Smooth muscle cell (in vitro differentiated cells): ENCODE results near the gene KIFAP3. TPM values are rescaled to one million over a fixed set of nuclear protein-coding genes. Genes with fewer than 3 reads are reported as not detected.

Source experiments
- DNase-seq: peaks from one replicate; lab custom pipeline; 2025; ENCODE audit not compliant: unreplicated experiment; lab: John Stamatoyannopoulos, UW
- H2AFZ ChIP-seq: fragments of 200-600 bp; sonication (generic); 2 replicates; pipeline ENCODE4 v1.6.0; 2016; ENCODE audit warnings: antibody characterized with exemption, low read depth, mild to moderate bottlenecking
- H3F3A ChIP-seq: fragments of 200-600 bp; sonication (generic); 2 replicates; pipeline ENCODE4 v1.6.0; 2017; ENCODE audit warnings: antibody characterized with exemption, low read depth
- H3K27ac ChIP-seq: fragments of 200-600 bp; sonication (generic); 2 replicates; pipeline ENCODE4 v1.5.1; 2016; ENCODE audit warnings: low read depth, mild to moderate bottlenecking
- H3K27me3 ChIP-seq: fragments of 200-600 bp; sonication (generic); 2 replicates; pipeline ENCODE4 v1.6.1; 2016; ENCODE audit warnings: low read depth, mild to moderate bottlenecking
- H3K36me3 ChIP-seq: fragments of 200-600 bp; sonication (generic); 2 replicates; pipeline ENCODE4 v1.5.1; 2016; ENCODE audit warnings: low read depth
- H3K4me1 ChIP-seq: fragments of 200-600 bp; sonication (generic); 2 replicates; pipeline ENCODE4 v1.5.1; 2016; ENCODE audit warnings: low read depth
- H3K4me2 ChIP-seq: fragments of 200-600 bp; sonication (generic); 2 replicates; pipeline ENCODE4 v1.6.0; 2016; ENCODE audit warnings: mild to moderate bottlenecking
- H3K4me3 ChIP-seq: fragments of 200-600 bp; sonication (generic); 2 replicates; pipeline ENCODE4 v1.5.1; 2016; ENCODE audit warnings: mild to moderate bottlenecking
- H3K79me2 ChIP-seq: fragments of 200-600 bp; sonication (generic); 2 replicates; pipeline ENCODE4 v1.6.0; 2016; ENCODE audit warnings: low read depth, mild to moderate bottlenecking
- H3K9ac ChIP-seq: fragments of 200-600 bp; sonication (generic); 2 replicates; pipeline ENCODE4 v1.6.0; 2016; ENCODE audit warnings: low read depth
- H3K9me3 ChIP-seq: fragments of 200-600 bp; sonication (generic); replicated peaks from 2 replicates; pipeline ENCODE4 v1.5.1; 2016; ENCODE audit warnings: low read depth
- H4K20me1 ChIP-seq: fragments of 200-600 bp; sonication (generic); 2 replicates; pipeline ENCODE4 v1.6.0; 2016; ENCODE audit warnings: low read depth
- WGBS: methylation state at CpG from one replicate; pipeline ENCODE4 v1.1.7; 2016; ENCODE audit warnings: low lambda C conversion rate; 5-methylcytosine and 5-hydroxymethylcytosine counted together
- polyA plus RNA-seq: library from polyadenylated mRNA; unstranded; fragments of >200 nt; fragmentation: Nextera tagmentation; extraction: Ambion mirVana; gene quantifications from 2 replicates; pipeline ENCODE4 v1.2.1, GENCODE V29; 2016
- total RNA-seq: library from RNA; depleted of rRNA; stranded (reverse); fragments of >200 nt; gene quantifications from 2 replicates; pipeline ENCODE4 v1.2.3, GENCODE V29; 2014
- TF ChIP-seq, protein P1 (sequence below): fragments of 200-600 bp; sonication (generic); IDR thresholded peaks from 2 replicates; pipeline ENCODE4 v1.5.1; 2017; ENCODE audit warnings: borderline replicate concordance, mild to moderate bottlenecking, antibody characterized with exemption; ENCODE audit not compliant: insufficient read depth, poor library complexity, severe bottlenecking

Gene KIFAP3
- total and polyA plus RNA-seq, 2 experiments from 2014 or later, result 37.1 to 55.3 TPM

DNA sequence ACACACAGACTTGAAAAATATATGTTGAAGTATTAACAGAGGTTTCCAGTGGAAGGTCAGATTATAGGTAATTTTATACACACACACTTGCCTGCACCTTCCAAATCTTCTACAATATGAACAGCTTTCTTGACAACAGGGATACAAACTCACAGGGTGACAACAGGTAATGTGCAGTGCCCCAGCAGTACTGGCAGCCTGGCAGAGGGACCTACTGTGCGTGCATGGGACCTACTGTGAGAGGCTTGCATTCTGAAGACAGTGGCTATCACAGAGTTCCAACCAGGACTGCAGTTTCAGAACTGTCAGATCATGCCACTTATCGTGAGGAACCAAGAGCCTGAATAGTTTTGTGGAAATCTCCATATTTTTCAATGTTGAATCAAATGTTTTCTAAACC lies 184.6 kb downstream of the KIFAP3 start:
- Histone ChIP-seq H3F3A (peaks cover 24% of the 10 kb centered on the region), H3K4me2 (no peak overlapping the region), H3K27me3 (no peaks in the 10 kb centered on the region), H3K9ac (no peak overlapping the region), H3K4me3 (no peak overlapping the region), H3K36me3 (no peaks in the 10 kb centered on the region), H3K27ac (no peak overlapping the region), H2AFZ (no peak overlapping the region), H3K9me3 (no peaks in the 10 kb centered on the region), H4K20me1 (peaks cover 39% of the 10 kb centered on the region), H3K4me1 (peaks cover 20% of the 10 kb centered on the region), H3K79me2 (peaks cover 51% of the 10 kb centered on the region)
- no peak for DNase-seq
- TF ChIP-seq, protein P1, sequence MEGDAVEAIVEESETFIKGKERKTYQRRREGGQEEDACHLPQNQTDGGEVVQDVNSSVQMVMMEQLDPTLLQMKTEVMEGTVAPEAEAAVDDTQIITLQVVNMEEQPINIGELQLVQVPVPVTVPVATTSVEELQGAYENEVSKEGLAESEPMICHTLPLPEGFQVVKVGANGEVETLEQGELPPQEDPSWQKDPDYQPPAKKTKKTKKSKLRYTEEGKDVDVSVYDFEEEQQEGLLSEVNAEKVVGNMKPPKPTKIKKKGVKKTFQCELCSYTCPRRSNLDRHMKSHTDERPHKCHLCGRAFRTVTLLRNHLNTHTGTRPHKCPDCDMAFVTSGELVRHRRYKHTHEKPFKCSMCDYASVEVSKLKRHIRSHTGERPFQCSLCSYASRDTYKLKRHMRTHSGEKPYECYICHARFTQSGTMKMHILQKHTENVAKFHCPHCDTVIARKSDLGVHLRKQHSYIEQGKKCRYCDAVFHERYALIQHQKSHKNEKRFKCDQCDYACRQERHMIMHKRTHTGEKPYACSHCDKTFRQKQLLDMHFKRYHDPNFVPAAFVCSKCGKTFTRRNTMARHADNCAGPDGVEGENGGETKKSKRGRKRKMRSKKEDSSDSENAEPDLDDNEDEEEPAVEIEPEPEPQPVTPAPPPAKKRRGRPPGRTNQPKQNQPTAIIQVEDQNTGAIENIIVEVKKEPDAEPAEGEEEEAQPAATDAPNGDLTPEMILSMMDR, result no peak
- WGBS, result 97% methylated on average over 2 of the region's 2 CpGs

DNA sequence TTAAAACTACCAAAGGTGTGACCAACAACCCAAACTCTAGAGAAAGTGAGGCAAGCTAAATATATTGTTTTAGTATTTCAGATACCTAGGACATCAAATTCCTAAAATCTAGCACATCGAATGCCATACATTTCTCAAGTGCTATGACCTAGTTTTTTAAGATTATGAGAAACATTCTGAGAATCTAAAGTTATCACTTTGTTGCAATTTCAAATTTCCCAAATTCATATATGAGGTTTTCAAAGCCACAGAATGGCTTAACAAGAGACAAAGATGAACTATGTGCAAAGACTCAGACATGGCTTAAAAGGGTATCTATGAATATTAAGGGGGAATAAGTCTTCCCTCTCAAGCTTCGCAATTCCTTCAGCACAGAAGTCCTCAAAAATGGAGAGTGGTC lies 187.6 kb downstream of the KIFAP3 start:
- Histone ChIP-seq H3F3A (peaks cover 18% of the 10 kb centered on the region), H3K9ac (no peak overlapping the region), H3K36me3 (no peaks in the 10 kb centered on the region), H4K20me1 (peaks cover 44% of the 10 kb centered on the region), H3K9me3 (no peaks in the 10 kb centered on the region), H3K27me3 (no peaks in the 10 kb centered on the region), H3K27ac (peak overlapping the region; percentile 26), H3K4me1 (peaks cover 9% of the 10 kb centered on the region), H3K79me2 (peaks cover 40% of the 10 kb centered on the region), H3K4me3 (no peak overlapping the region), H2AFZ (no peak overlapping the region), H3K4me2 (peak overlapping the region; percentile 9)
- DNase-seq, result no peak
- TF ChIP-seq, protein P1, result no peak
- 74% methylated on average over 2 of the region's 2 CpGs for WGBS

DNA sequence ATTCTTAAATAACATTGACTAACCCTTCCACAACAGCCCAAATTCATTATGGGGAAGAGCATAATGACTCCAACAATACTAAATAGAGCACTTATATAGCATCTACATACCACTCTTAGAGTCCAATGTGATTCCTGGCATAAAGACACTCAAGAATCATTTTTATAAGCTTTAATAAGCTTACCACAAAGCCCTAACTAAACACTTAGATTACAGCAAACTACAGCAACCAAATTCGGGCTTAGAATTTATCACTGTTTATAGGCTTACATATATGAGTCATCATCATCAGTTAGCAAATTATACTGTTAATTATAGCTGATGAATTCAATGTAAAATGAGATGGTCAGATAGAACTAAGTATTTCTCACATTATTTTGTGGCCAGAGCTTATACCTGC lies 188.1 kb downstream of the KIFAP3 start:
- Histone ChIP-seq H4K20me1 (peaks cover 44% of the 10 kb centered on the region), H3K9me3 (no peaks in the 10 kb centered on the region), H3K79me2 (peaks cover 40% of the 10 kb centered on the region), H2AFZ (no peak overlapping the region), H3K27ac (peak overlapping the region; percentile 26), H3K4me1 (peaks cover 4% of the 10 kb centered on the region), H3K27me3 (no peaks in the 10 kb centered on the region), H3K4me2 (peak overlapping the region; percentile 9), H3F3A (peaks cover 12% of the 10 kb centered on the region), H3K36me3 (no peaks in the 10 kb centered on the region), H3K9ac (no peak overlapping the region), H3K4me3 (no peak overlapping the region)
- no peak for DNase-seq
- TF ChIP-seq, protein P1, result no peak
- WGBS, result 28% methylated on average over 1 of the region's 1 CpG

DNA sequence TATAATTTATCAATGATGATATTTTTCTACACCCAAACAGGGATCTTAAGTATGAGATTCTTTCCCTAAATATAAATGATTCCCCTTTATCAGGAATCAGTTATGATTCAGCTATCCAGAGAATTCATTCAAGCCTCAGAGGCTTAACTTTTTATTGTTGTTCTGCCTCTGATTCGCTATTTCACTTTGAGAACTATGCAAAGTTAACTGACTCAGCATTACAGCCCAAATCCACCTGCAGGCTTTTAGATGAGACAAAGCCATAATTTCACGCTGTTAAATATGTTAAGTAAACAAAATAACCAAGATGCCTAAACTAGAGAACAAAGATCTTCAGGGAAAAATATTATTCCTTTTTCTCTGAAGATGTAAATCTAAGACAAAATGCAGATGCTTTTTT lies 189.3 kb downstream of the KIFAP3 start:
- no peaks in the 10 kb centered on the region for H3K27me3 ChIP-seq
- H3K36me3 ChIP-seq, result no peaks in the 10 kb centered on the region
- TF ChIP-seq, protein P1, result no peak
- H3K4me2 ChIP-seq, result no peak overlapping the region
- peaks cover 3% of the 10 kb centered on the region for H3F3A ChIP-seq
- H3K79me2 ChIP-seq, result peaks cover 31% of the 10 kb centered on the region
- H3K9ac ChIP-seq, result no peak overlapping the region
- no peak overlapping the region for H3K27ac ChIP-seq
- no peak overlapping the region for H2AFZ ChIP-seq
- peaks cover 38% of the 10 kb centered on the region for H4K20me1 ChIP-seq
- H3K4me3 ChIP-seq, result no peak overlapping the region
- 75% methylated on average over 2 of the region's 2 CpGs for WGBS
- no peaks in the 10 kb centered on the region for H3K4me1 ChIP-seq
- H3K9me3 ChIP-seq, result no peaks in the 10 kb centered on the region
- no peak for DNase-seq
